ENCODE measurements around the gene AKAP8. TPM values are rescaled to one million over a fixed set of nuclear protein-coding genes. Genes with fewer than 3 reads are reported as not detected.

AKAP8 gene
- total and polyA plus RNA-seq, 4 donors = 15.0 to 43.4 (median 19.7) TPM

DNA sequence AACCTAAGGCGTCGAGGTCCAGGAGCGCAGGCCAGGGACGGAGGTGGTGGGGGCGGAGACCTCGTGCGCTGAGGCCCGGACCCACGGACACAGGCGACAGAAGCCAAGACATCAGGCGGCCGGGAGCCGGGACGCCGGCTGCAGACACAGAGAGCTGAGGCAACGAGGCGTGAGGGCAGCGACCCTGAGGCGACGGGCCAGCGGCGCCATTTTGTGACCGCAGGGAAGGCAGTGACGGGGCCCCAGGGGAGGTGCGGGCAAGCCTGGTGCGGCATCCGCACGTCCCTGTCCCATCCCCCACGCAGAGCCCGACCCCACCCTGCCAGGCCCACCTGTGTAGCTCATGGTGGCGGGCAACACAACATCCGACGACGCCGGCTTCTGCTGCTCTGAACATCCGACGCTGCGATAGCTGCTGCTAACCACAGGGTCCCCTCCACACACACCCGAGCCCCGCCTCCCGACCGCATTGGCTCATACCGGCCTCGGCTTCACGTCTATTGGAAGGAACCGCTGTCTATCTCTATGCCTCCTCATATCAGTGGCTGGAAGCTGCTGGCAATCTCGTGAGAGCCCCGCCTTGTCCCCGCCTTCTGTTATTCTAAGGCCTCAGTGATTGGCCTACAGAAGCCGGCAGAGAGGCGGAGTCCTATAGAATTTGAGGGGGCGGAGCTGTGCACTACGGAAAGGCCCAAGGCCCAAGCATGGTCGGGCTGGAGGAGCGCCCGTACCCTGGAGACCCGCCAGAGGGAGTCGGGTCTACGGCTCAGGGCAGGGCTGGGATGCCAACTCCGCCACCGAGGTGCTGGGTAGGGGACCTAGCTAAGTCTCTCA lies 39.2 kb upstream of the AKAP8 start, which contains the start of gene AKAP8L:
Gene AKAP8L (minus strand): TSS at position 410 of the 834 bp plus-strand sequence. CDS start 65 bp downstream, at position 345.
- H3K27me3 ChIP-seq (ENCODE audit: control insufficient read depth in 3 of 3, insufficient read depth in 3 of 3, low read length in 2 of 3) = no peaks in the 10 kb centered on the region
- H3K4me1 ChIP-seq (ENCODE audit: control insufficient read depth in 5 of 5, insufficient read depth in 5 of 5, low read length in 5 of 5) = peaks cover 9 to 56% (median 24%) of the 10 kb centered on the region in 5 donors
- TF ChIP-seq, protein P1, sequence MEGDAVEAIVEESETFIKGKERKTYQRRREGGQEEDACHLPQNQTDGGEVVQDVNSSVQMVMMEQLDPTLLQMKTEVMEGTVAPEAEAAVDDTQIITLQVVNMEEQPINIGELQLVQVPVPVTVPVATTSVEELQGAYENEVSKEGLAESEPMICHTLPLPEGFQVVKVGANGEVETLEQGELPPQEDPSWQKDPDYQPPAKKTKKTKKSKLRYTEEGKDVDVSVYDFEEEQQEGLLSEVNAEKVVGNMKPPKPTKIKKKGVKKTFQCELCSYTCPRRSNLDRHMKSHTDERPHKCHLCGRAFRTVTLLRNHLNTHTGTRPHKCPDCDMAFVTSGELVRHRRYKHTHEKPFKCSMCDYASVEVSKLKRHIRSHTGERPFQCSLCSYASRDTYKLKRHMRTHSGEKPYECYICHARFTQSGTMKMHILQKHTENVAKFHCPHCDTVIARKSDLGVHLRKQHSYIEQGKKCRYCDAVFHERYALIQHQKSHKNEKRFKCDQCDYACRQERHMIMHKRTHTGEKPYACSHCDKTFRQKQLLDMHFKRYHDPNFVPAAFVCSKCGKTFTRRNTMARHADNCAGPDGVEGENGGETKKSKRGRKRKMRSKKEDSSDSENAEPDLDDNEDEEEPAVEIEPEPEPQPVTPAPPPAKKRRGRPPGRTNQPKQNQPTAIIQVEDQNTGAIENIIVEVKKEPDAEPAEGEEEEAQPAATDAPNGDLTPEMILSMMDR (IDR thresholded peaks at IDR 0.05; ENCODE audit: control extremely low read depth, extremely low read depth) = peak; percentile 53
- peaks cover 7 to 25% (median 22%) of the 10 kb centered on the region in 4 donors for H3K36me3 ChIP-seq (ENCODE audit: control insufficient read depth in 4 of 4, insufficient read depth in 4 of 4, low read length in 4 of 4)
- no peaks in the 10 kb centered on the region for H3K9me3 ChIP-seq (ENCODE audit: control insufficient read depth in 4 of 4, insufficient read depth in 3 of 4, low read length in 3 of 4)
- H3K9ac ChIP-seq (ENCODE audit: insufficient read depth in 1 of 2, low read length in 2 of 2) = peak within 1 kb of the TSS; percentile 77 to 83
- 0% methylated on average over 50 to 61 of the region's 61 CpGs for WGBS, 2 donors
- DNase-seq (peak; percentile 100), ATAC-seq (ENCODE audit: insufficient read depth, low FRiP score) (peak; percentile 94)
- peak within 1 kb of the TSS; percentile 97 for H3K4me3 ChIP-seq
- peak within 1 kb of the TSS; percentile 92 to 93 for H3K27ac ChIP-seq (ENCODE audit: low read depth in 1 of 2, low read length in 1 of 2)

DNA sequence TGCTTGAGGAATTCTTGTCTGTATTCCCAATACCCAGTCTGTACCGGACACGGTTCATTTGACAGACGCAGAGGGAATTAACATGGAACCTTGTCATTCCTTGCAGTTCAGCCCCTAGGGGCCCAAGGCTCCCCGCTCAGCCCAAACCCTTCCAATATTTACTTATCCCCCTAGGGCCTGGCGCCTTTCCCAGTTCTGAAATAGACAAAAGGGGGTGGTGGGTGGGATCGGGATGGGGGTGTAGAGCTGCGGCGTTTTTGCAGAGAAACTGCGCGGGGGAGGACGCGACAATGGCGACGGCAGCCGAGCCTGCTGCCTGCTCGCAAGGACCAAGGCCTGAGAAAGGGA lies 38.6 kb upstream of the AKAP8 start:
- Histone ChIP-seq H3K9me3 (ENCODE audit: control insufficient read depth in 4 of 4, insufficient read depth in 3 of 4, low read length in 3 of 4) (no peaks in the 10 kb centered on the region), H3K27ac (ENCODE audit: low read depth in 1 of 2, low read length in 1 of 2) (peak overlapping the region; percentile 92 to 93), H3K4me3 (peak overlapping the region; percentile 97), H3K9ac (ENCODE audit: insufficient read depth in 1 of 2, low read length in 2 of 2) (peak overlapping the region; percentile 77 to 83), H3K4me1 (ENCODE audit: control insufficient read depth in 5 of 5, insufficient read depth in 5 of 5, low read length in 5 of 5) (peaks cover 12 to 61% (median 27%) of the 10 kb centered on the region in 5 donors), H3K27me3 (ENCODE audit: control insufficient read depth in 3 of 3, insufficient read depth in 3 of 3, low read length in 2 of 3) (no peaks in the 10 kb centered on the region), H3K36me3 (ENCODE audit: control insufficient read depth in 4 of 4, insufficient read depth in 4 of 4, low read length in 4 of 4) (peaks cover 4 to 19% (median 16%) of the 10 kb centered on the region in 4 donors)
- TF ChIP-seq, protein P1 (IDR thresholded peaks at IDR 0.05; ENCODE audit: control extremely low read depth, extremely low read depth) = no peak
- 1% methylated on average over 16 of the region's 16 CpGs for WGBS, 2 donors
- peak; percentile 4 for ATAC-seq (ENCODE audit: insufficient read depth, low FRiP score)
- peak; percentile 76 to 87 (median 84) for DNase-seq

DNA sequence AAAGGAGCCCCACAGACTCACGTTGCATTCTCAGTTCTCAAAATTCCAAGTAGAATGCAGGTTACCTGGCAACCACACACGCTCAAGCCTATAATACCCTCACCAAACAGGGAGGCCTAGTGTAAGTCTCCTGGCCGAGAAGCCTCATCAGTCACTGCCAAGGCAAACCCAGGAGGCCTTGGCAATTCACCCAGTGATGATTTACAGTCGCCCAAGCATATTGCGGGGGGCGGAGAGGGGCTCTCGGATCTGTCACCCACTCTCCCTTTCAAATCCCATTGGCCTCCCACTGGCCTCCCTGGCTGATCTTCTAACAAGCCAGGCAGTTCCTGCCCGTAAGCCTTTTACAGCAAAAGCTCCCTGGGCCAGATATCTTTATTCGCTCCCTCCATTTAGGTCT lies 38.1 kb upstream of the AKAP8 start:
- H3K27me3 ChIP-seq (ENCODE audit: control insufficient read depth in 3 of 3, insufficient read depth in 3 of 3, low read length in 2 of 3) = no peaks in the 10 kb centered on the region
- peak overlapping the region; percentile 77 to 83 for H3K9ac ChIP-seq (ENCODE audit: insufficient read depth in 1 of 2, low read length in 2 of 2)
- peaks cover 16 to 61% (median 27%) of the 10 kb centered on the region in 5 donors for H3K4me1 ChIP-seq (ENCODE audit: control insufficient read depth in 5 of 5, insufficient read depth in 5 of 5, low read length in 5 of 5)
- WGBS, 2 donors = 8 to 11% methylated on average over 9 of the region's 9 CpGs
- H3K4me3 ChIP-seq = peak overlapping the region; percentile 97
- peaks cover 4 to 14% (median 12%) of the 10 kb centered on the region in 4 donors for H3K36me3 ChIP-seq (ENCODE audit: control insufficient read depth in 4 of 4, insufficient read depth in 4 of 4, low read length in 4 of 4)
- TF ChIP-seq, protein P1 (IDR thresholded peaks at IDR 0.05; ENCODE audit: control extremely low read depth, extremely low read depth) = no peak
- H3K9me3 ChIP-seq (ENCODE audit: control insufficient read depth in 4 of 4, insufficient read depth in 3 of 4, low read length in 3 of 4) = no peaks in the 10 kb centered on the region
- ATAC-seq (ENCODE audit: insufficient read depth, low FRiP score) = no peak
- peak in 1 of 3 donors; percentile 11 for DNase-seq
- H3K27ac ChIP-seq (ENCODE audit: low read depth in 1 of 2, low read length in 1 of 2) = peak overlapping the region; percentile 92 to 93

Measured in lung (tissue), 12 donors.